A204.1 (cell line): ENCODE measurements around the gene PTPRC.
"Not testable (repeated sequence)": the region's sequence is repeated elsewhere in the genome, so short reads cannot be mapped to it uniquely, and the experiment has no call there.

Source experiments
- FAIRE-seq: peaks from 2 replicates; lab custom pipeline; 2012; peaks lifted over from hg19 to GRCh38; lab: Jason Lieb, UNC

PTPRC gene

GRCh38 chr1:198638894-198639635, at the start of gene PTPRC:
Gene PTPRC, plus strand, starts transcription at chr1:198639040. Its CDS starts 229 bp downstream, at chr1:198639269.
- no peak for FAIRE-seq

- no peak for FAIRE-seq
Measured at GRCh38 chr1:198590454-198590853, 48.4 kb upstream of the PTPRC start.

GRCh38 chr1:198595765-198596164, 43.1 kb upstream of the PTPRC start:
- no peak for FAIRE-seq

GRCh38 chr1:198597690-198598430, 41.0 kb upstream of the PTPRC start:
- FAIRE-seq: no peak

GRCh38 chr1:198598796-198599321, 40.0 kb upstream of the PTPRC start:
- no peak for FAIRE-seq

GRCh38 chr1:198599749-198600148, 39.1 kb upstream of the PTPRC start:
- FAIRE-seq: no peak

GRCh38 chr1:198600906-198601305, 37.9 kb upstream of the PTPRC start:
- no peak for FAIRE-seq

GRCh38 chr1:198601310-198601709, 37.5 kb upstream of the PTPRC start:
- FAIRE-seq: not testable (repeated sequence)

- no peak for FAIRE-seq
Measured at GRCh38 chr1:198601936-198602889, 36.6 kb upstream of the PTPRC start.

GRCh38 chr1:198604975-198605374, 33.9 kb upstream of the PTPRC start:
- FAIRE-seq: no peak

GRCh38 chr1:198605406-198605805, 33.4 kb upstream of the PTPRC start:
- no peak for FAIRE-seq

GRCh38 chr1:198606020-198606438, 32.8 kb upstream of the PTPRC start:
- no peak for FAIRE-seq

GRCh38 chr1:198607714-198608113, 31.1 kb upstream of the PTPRC start:
- FAIRE-seq: no peak

- FAIRE-seq: no peak
Measured at GRCh38 chr1:198610362-198610761, 28.5 kb upstream of the PTPRC start.

GRCh38 chr1:198611219-198611618, 27.6 kb upstream of the PTPRC start:
- FAIRE-seq: no peak

GRCh38 chr1:198612471-198613260, 26.2 kb upstream of the PTPRC start:
- FAIRE-seq: no peak

GRCh38 chr1:198617406-198617805, 21.4 kb upstream of the PTPRC start:
- FAIRE-seq: no peak

- no peak for FAIRE-seq
Measured at GRCh38 chr1:198619375-198620140, 19.3 kb upstream of the PTPRC start.

- no peak for FAIRE-seq
Measured at GRCh38 chr1:198620218-198620617, 18.6 kb upstream of the PTPRC start.

GRCh38 chr1:198620951-198621824, 17.7 kb upstream of the PTPRC start:
- FAIRE-seq: no peak
